Adrenal gland (tissue), 12 donors: ENCODE measurements around the gene PSMB7. TPM values are rescaled to one million over a fixed set of nuclear protein-coding genes. Genes with fewer than 3 reads are reported as not detected.

Source experiments
- DNase-seq, 7 donors: peaks; one replicate each; pipeline ENCODE4 v3.0.0-alpha.2; 2019 to 2020
- H3K27ac ChIP-seq, 5 donors: fragments of 200-600 bp; sonication (generic) in 4 of 5; 1 replicate in 3 of 5; 2 replicates in 2 of 5; pipeline versions ENCODE4 v1.5.1 to v1.8.0; 2016 to 2020; ENCODE audit warnings: mild to moderate bottlenecking in 1 of 5
- H3K27me3 ChIP-seq: fragments of 200-600 bp; 2 replicates; pipeline ENCODE4 v1.8.0; 2021
- H3K36me3 ChIP-seq, 2 donors: fragments of 200-600 bp; replicated peaks in 1 of 2; 1 replicate in 1 of 2; 2 replicates in 1 of 2; pipeline versions ENCODE4 v1.5.1 to v1.8.0; 2018 to 2022
- H3K4me1 ChIP-seq, 2 donors: fragments of 200-600 bp; replicated peaks in 1 of 2; 1 replicate in 1 of 2; 2 replicates in 1 of 2; pipeline versions ENCODE4 v1.5.1 to v1.8.0; 2018 to 2021
- H3K4me3 ChIP-seq, 4 donors: fragments of 200-600 bp; sonication (generic) in 3 of 4; one replicate each; pipeline ENCODE4 v1.5.1; 2016 to 2018
- H3K9me3 ChIP-seq, 3 donors: fragments of 200-600 bp; sonication (generic) in 1 of 3; replicated peaks in 1 of 3; 1 replicate in 2 of 3; 2 replicates in 1 of 3; pipeline versions ENCODE4 v1.5.1 to v1.8.0; 2016 to 2021
- POLR2A ChIP-seq, 2 donors: fragments of 450-650 bp; IDR thresholded peaks; one replicate each; pipeline ENCODE4 v1.6.1; 2017; ENCODE audit warnings: antibody characterized with exemption in 2 of 2, mild to moderate bottlenecking in 2 of 2, moderate library complexity in 1 of 2
- WGBS, 4 donors: extraction: QIAGEN DNeasy Blood & Tissue Kit in 2 of 4; methylation state at CpG; one replicate each; pipeline versions ENCODE4 v1.1.5 to v1.1.7; 2013 to 2017; 5-methylcytosine and 5-hydroxymethylcytosine counted together
- intact Hi-C, 2 donors: fragments of 100-400 bp; cut with DNase I; formaldehyde crosslinking; loops; one replicate each; pipeline versions ENCODE4 v1.14.1 to v1.15.0; 2022 to 2023
- polyA plus RNA-seq, 3 donors: library from polyadenylated mRNA; stranded (reverse); fragments of 200-250 nt in 2 of 3; fragments of 350-450 nt in 1 of 3; fragmentation: Illumina TruSeq in 1 of 3; extraction: RNeasy Lipid Tissue Mini Kit (QIAGEN cat#74804) in 1 of 3; gene quantifications; one replicate each; pipeline ENCODE4 v1.2.3, GENCODE V29; 2013 to 2014
- total RNA-seq, 9 donors: library from RNA; depleted of rRNA in 4 of 9; stranded (reverse); fragments of >200 nt in 4 of 9; fragments of 120-200 nt in 1 of 9; fragmentation: NEBNext Ultra II Directional in 1 of 9; extraction: Animal tissue kit (Norgen Biotek cat#: 25700) in 1 of 9; gene quantifications; one replicate each; pipeline versions ENCODE4 v1.1.0 to v1.2.4, GENCODE V29; 2013 to 2023
- TF ChIP-seq, protein P1 (sequence below), 6 experiments: fragments of 450-650 bp in 4 of 6; fragments of 200-600 bp in 2 of 6; sonication (generic) in 1 of 6; IDR thresholded peaks; 1 replicate in 5 of 6; 2 replicates in 1 of 6; pipeline versions ENCODE4 v1.5.1 to v1.8.0; 2016 to 2021; ENCODE audit warnings: antibody characterized with exemption in 6 of 6, mild to moderate bottlenecking in 2 of 6, moderate library complexity in 1 of 6
- donor health status: healthy with polysubstance abuse.
- donor health status: Bipolar disorder and iron deficiency.
- donor health status: DM: yes; HTN: yes; CAD: no.
- donor health status: DM: no; HTN: no; CAD: no.
- donor health status: DM: no; HTN: no; CAD: no.
- donor health status: DM: yes; HTN: yes; CAD: no.

The PSMB7 gene
- total and polyA plus RNA-seq, 12 donors = 107 to 427 (median 178) TPM

DNA sequence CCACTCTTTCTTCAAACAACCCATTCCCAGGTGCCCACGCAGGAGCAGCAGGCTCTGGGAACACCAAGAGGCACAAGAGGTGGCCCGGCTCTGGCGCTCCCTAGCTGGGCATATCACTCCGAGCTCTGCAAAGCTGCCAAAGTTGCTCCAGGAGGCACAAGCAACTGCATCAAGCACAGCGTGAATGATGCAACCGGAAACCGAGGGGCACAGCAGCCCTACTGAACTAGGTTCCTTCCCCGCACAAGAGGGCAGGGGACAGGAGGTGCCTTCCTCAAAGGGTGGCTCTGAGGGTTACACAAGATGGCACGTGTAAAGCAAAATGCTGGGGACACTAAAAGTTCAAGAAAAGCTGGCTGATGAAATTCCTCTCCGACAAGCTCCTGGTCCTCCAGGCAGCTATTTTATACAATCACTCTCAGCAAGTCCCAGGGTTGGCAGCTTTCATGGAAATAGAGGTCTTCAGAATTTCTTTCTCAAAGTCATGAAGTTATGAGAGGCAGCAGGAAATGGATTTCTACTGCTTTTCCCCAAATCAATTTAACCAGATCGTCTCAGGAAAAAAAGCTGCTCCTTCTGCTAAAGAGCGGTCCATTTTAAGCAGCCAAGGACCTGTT lies 22.9 kb downstream of the PSMB7 start:
- TF ChIP-seq, protein P1, sequence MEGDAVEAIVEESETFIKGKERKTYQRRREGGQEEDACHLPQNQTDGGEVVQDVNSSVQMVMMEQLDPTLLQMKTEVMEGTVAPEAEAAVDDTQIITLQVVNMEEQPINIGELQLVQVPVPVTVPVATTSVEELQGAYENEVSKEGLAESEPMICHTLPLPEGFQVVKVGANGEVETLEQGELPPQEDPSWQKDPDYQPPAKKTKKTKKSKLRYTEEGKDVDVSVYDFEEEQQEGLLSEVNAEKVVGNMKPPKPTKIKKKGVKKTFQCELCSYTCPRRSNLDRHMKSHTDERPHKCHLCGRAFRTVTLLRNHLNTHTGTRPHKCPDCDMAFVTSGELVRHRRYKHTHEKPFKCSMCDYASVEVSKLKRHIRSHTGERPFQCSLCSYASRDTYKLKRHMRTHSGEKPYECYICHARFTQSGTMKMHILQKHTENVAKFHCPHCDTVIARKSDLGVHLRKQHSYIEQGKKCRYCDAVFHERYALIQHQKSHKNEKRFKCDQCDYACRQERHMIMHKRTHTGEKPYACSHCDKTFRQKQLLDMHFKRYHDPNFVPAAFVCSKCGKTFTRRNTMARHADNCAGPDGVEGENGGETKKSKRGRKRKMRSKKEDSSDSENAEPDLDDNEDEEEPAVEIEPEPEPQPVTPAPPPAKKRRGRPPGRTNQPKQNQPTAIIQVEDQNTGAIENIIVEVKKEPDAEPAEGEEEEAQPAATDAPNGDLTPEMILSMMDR (IDR thresholded peaks at IDR 0.05) = no peak
- TF ChIP-seq POLR2A (IDR thresholded peaks at IDR 0.05) = no peak
- Histone ChIP-seq H3K4me3 (no peak overlapping the region), H3K27me3 (no peaks in the 10 kb centered on the region), H3K4me1 (peaks cover 19 to 66% of the 10 kb centered on the region in 2 donors), H3K36me3 (peaks cover 0 to 4% of the 10 kb centered on the region in 2 donors), H3K27ac (peak overlapping the region in 2 of 5 donors; percentile 50 to 53), H3K9me3 (no peaks in the 10 kb centered on the region)
- intact Hi-C loops = no loop called here
- WGBS, 4 donors = 68 to 75% (median 72%) methylated on average over 8 to 12 of the region's 12 CpGs
- DNase-seq = peak in 1 of 7 donors; percentile 27

GRCh38 chr9:124390794-124391658 lies 24.2 kb downstream of the PSMB7 start:
- Histone ChIP-seq H3K4me3 (no peak overlapping the region), H3K9me3 (no peaks in the 10 kb centered on the region), H3K4me1 (peaks cover 26 to 79% of the 10 kb centered on the region in 2 donors), H3K27ac (no peak overlapping the region), H3K27me3 (no peaks in the 10 kb centered on the region), H3K36me3 (no peaks in the 10 kb centered on the region)
- no peak for DNase-seq
- intact Hi-C loops = no loop called here
- TF ChIP-seq POLR2A (IDR thresholded peaks at IDR 0.05) = no peak
- TF ChIP-seq, protein P1 (IDR thresholded peaks at IDR 0.05) = no peak
- 50 to 57% (median 53%) methylated on average over 9 of the region's 9 CpGs for WGBS, 4 donors

GRCh38 chr9:124389146-124389939 lies 25.9 kb downstream of the PSMB7 start:
- TF ChIP-seq POLR2A (IDR thresholded peaks at IDR 0.05) = no peak
- TF ChIP-seq, protein P1 (IDR thresholded peaks at IDR 0.05) = no peak

More at GRCh38 chr9:124389146-124389939, 25.9 kb downstream of the PSMB7 start:
- Histone ChIP-seq H3K27me3 (no peaks in the 10 kb centered on the region), H3K9me3 (no peaks in the 10 kb centered on the region), H3K27ac (no peak overlapping the region), H3K36me3 (no peaks in the 10 kb centered on the region), H3K4me1 (peaks cover 28 to 90% of the 10 kb centered on the region in 2 donors), H3K4me3 (no peak overlapping the region)
- DNase-seq = no peak
- WGBS, 4 donors = 76 to 87% (median 81%) methylated on average over 6 to 7 of the region's 7 CpGs
- intact Hi-C loops = no loop called here
